Measurements from ENCODE around the gene ZNF317.
"Not testable (repeated sequence)": the region's sequence is repeated elsewhere in the genome, so short reads cannot be mapped to it uniquely, and the experiment has no call there.

ZNF317 gene

DNA sequence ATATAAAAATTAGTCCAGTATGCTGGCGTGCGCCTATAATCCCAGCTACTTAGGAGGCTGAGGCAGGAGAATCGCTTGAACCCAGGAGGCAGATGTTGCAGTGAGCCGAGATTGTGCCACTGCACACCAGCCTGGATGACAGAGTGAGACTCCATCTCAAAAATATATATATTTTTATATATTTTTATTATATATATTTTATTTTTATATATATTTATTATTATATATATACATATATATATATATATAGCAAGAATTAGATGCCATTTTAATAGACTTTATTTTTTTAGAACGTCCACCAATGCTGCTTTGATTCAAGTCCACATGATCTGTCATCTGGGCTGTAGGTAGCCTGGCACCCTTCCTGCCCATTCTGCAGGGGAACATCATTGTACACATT lies 35.1 kb downstream of the ZNF317 start:
- DNase-seq (ENCODE audit: low spot score): no peak

DNA sequence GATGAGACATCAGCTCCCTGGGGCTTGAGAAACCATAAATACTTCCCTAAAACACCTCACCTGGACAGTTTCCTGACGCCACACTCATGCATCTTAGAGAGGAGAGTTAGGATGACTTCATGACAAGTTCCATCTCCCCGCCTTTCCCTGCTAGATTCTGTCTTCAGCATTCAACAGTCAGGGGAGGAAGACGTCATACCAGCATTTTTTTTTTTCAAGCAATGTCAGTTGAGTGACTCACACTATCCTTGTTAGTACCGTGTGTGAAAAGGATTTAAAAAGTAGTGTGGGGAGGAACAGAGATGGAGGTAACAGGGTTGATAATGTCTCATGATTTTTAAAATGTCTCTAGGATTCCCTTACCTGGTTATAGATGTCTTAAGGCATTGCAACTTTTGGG lies 38.7 kb downstream of the ZNF317 start, which contains the start of gene OR7D2:
TSS of gene OR7D2 (plus strand) at position 79 of the 400 bp plus-strand sequence. CDS start 6,803 bp downstream, outside the sequence.
- DNase-seq (ENCODE audit: low spot score): no peak

DNA sequence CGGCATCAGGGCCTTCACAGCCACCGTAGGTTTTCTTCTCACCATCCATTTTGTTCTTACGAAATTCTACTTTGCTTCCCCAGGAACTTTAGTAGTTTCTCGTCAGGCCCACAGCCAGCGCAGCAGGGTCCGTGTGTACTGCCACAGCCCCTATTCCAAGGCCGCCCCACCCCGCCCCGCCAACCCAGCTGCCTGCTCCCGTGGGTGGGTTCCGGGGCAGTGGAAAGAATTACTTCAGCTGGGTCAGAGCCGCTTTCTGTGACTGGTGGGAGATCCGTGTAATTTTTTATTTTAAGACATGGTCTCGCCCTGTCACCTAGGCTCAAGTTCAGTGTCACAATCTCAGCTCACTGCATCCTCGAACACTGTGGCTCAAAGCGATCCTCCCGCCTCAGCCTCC lies 42.8 kb downstream of the ZNF317 start:
- DNase-seq (ENCODE audit: low spot score): no peak

DNA sequence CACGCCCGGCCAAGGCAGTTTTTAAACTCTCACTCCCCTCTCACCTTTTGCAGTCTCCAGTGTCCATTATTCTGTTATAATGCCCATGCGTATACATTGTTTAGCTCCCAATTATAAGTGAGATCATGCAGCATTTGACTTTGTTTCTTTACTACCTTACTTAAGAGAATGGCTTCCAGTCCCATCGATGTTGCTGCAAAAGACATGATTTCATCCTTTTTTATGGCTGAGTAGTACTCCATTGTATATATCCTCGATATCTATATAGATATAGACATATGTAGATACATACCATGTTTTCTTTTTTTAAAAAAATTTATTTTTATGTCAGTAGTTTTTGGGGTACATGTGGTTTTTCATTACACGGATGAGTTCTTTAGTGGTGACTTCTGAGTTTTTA lies 47.0 kb downstream of the ZNF317 start:
- DNase-seq (ENCODE audit: low spot score): no peak

DNA sequence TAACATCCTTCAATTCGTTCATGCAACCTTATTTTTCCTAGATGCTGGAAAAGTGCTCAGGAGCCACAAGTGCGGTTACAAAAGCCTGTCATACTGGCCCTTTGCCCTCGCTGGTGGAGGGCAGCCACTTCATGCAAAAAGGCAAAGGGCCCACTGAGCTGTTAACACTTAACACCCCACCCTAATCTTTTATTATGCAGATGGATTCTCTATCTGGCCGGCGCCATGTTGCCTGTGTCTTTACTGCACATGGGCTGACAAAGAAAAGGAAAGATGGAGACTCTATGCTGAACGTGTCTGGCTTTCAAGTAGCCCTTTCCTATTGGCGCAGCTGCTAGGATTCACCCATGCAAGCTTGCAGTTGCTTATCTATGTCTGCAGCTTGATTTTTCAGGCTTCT lies 49.3 kb downstream of the ZNF317 start:
- no peak for DNase-seq (ENCODE audit: low spot score)

DNA sequence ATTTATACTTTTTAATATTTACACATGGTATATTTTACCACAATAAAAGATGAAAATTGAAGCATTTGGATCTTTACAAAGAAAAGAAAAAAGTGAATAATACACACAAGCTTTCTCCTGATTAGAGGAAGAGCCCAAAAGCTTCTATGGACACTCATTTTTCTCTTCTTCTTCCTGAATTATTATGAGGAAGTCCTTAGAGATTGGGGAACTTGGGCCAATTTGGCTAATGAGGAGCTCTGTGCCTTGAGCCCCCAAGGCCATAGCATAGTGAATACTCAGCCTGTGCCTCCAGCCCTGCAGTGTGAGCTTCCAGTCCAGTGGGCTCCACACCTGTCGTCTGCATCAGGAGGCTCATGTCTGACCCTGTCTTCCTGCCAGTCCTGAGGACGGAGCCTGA lies 57.8 kb downstream of the ZNF317 start:
- DNase-seq (ENCODE audit: low spot score): not testable (repeated sequence)

DNA sequence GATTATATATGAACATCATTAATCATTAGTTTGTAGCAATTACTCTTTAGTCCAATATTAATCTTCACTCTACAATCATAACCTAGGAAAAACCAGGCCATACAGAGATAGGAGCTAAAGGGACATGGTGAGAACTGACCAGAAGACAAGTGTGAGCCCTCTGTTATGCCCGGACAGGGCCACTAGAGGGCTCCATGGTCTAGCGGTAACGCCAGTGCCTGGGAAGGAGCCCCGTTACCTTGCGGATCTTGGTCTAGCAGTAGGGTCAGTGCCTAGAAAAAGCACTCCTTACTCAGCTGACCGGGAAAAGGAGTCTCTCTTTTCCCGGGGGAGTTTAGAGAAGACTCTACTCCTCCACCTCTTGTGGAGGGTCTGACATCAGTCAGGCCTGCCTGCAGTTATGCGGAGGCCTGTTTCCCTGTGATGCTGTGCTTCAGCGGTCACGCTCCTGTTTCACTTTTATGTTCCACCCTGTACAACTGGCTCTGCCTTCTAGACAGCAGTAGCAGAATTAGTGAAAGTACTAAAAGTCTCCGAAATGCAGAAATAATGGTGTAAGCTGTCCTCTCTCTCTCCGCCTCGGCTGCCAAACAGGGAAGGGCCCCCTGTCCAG lies 65.4 kb downstream of the ZNF317 start:
- peak; percentile 76 for DNase-seq (ENCODE audit: low spot score)
